NCI-H2196 treated with DMSO at 0.1 percent for 48 hours (cell line): ENCODE data around the gene KIF5A.

Experiments used
- DNase-seq: peaks from one replicate; lab custom pipeline; 2025; ENCODE audit not compliant: unreplicated experiment; lab: John Stamatoyannopoulos, UW

Gene KIF5A

DNA sequence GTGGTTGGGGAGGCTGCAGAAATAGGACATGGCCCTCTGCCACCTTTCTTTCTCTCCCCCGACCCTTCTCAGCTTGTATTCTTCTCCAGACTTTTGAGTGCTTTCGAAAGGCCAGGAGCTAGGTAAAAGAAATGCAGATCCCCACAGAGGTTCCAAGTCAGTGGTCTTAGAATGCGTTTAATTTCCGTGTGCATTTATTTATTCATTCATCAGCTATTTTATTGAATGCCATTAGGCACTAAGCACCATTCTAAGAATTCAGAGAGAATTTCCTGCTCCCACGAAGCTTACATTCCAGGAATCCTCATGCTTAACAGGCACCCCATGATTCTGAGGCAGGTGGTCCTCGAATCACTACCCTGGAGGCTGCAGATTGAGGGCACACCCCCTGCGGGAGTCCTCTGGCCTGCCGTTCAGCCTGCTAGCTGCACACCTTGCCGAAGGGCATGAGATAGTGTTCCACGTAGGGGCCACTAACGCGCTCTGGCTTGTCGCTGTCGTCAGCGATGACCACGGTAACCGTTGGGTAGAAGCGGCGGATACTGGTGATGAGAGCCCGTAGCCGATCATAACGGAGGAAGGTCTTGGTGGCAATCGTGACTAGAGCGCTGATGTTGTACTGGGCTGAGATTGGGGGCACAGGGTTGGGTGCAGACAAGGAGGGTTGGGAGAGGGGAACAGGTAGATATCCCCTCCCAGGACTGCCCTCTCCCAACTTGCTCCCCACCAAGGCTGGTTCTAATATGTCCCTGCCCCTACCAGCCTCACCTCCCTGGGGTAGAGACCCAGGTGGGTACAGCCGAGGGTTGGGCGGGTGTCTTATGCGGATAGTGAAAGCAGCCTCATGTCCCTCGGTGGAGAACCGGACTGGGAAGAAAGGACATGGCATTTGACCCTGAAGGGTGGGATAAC lies 78.7 kb downstream of the KIF5A start:
- no peak for DNase-seq

DNA sequence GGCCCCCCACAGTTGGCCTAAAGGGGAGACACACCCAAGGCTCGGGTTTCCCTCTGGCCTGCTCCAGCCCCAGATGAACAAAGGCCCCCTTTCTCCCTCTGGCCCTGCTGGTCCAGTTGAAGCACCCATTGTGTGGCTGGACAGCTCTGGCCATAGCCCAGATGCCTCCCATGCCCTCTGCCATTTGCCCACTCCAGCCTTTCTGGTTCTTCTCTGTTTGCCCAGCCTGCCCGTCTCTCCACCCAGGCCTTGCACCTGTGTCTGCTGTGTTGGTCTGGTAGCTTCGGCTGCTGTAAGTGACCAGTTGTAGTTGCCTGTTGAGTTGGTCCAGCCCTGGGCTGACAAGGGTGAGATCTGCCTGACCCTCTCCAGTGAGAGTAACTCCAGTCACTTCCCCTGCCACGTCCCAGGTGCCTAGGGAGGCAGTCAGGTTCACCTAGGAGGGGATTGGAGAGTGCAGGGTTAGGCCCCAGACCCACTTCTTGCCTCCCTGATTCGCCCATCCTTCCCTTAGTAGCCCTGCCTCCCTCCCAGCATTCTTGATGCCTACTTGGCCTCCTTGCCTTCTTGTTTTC lies 80.1 kb downstream of the KIF5A start:
- no peak for DNase-seq

DNA sequence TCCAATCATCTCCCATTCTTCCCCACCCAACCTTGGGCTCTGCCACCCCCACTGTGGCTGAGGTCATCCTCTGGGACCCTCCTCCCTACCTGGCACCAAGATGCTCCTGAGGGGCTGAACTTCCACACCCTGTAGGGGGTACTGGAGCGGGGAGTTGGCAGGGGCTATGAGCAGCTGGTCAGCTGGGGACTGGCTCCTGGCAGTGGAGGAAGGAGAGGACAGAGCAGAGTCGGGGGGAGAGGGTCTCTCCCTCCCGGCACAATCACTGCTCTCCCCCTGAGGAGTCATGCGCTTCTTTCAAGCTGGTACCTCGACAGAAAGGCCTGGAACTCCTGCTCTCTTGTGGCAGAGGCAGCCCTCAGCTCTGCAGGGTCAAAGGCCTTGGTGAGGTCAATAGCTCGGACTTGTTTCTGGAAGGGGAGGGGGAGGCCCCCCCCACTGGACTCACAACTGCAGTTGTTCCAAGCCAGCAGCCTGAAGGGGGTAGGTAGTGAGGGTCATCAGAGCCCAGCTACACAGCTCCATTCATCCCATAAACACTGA lies 81.1 kb downstream of the KIF5A start:
- DNase-seq: no peak

DNA sequence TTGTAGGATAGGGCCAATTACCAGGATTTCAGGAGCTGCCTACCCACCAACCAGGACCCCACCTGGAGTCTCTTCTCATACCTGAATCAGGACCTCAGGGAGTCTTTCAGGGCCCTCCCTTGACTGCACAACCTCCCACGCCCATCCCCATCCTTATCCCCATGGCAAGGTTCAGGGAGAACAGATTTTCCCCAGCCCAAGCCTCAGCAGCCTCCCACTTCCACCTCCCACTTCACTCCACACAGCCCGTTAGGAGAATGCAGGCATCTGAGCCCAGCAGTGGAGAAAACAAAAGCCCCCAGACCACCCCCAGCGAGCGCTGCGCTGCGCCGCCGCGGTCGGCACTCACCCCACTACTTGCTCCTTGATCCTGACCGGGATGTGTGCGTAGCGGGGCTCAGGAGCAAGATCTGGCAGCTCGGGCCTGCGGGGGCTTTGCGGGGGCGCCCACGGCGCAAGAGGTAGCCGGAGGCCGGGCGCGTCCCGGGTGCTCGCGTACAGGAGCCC lies 81.8 kb downstream of the KIF5A start:
- DNase-seq: no peak

DNA sequence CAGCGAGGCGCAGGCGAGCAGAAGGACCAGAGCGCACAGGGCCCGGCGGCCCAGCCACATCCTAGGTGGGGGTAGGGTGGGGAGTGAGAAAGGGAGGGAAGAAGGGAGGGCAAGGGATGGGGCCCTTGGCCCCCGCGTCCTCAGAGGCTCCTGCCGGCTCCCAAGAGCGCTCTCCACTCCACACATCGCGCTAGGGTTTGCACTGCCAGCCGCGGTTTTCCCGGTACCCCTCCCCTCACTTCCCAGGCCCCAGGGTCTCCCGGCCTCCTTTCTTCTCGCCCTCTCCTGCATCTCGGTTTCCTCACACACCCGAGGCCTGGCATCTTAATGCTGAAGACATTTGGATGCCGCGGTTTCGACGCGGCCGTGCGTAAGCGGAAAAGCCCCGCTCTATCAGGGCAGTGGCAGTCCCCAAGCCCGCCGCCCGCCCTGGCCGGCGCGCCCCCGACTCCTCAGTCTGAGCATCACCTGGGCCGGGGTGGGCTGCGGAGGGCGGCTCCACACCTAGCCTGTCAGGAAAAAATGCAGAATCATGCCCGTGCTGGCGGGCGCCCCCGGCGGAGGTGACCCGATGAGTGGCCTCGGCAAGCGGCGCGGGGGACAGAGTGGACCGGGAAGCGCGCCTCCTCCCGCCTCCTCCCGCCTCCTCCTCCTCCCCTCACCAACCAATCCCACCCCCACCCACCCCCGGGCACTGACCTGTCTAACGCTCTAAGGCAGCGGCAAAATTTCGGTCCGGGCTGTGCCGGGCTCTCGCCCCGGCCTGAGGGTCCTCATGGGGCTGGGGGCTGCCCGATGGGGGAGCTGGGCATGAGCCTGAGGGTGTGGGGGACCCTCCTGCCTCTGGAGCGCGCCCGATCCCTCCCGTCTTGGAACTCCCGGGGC lies 82.5 kb downstream of the KIF5A start:
- no peak for DNase-seq

DNA sequence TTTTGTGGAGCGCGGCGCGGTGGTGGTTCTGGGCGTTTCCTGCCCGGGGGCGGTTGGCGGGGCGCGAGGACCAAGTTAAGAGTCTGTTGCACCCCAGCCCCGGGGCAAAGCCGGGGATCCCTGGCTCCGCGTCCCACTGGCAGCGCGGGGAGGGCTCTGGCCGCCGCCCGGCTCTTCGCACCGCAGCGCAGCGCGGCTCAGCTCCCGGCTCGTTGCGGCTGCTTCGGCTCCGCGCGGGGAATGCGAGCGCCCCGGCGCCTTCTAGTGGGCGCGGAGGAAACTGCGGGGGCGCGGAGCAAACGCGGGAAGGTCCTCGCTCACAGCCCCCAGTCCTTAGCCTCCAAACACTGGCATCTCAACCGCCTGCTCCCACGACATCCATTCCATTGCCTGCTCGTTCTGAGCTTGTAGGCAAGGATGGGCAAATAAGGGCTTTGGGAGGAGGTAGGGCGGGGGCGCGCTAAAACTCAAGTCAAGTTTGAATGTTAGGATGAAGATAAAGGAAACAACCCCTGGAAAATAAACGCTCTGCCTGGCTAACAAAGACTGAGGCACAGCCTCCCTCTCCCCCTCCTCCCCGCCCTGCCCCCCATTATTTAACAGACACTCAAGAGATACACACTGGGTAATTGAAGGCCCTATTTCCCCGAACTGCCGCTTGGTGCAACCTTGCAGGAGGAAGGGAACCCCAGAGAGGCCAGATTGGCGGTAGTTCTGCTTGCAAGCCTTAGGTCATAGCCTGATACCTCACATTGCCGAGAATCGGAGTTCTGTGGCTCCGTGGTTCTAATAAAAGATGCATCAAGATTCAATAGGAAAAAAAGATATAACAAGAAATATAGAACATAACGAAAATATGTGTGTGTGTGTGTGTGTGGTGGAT lies 83.4 kb downstream of the KIF5A start, which contains the start of gene B4GALNT1:
B4GALNT1 (minus strand) TSS at position 244 of the 883 bp plus-strand sequence. CDS start 1,069 bp downstream, outside the sequence.
- DNase-seq: peak; percentile 52
